Stimulated activated naive CD8-positive, alpha-beta T cell treated with anti-CD3 and anti-CD28 coated beads, Interleukin-15, Interleukin-2, amounts not matched to agents 100 ng/mL and 50 ng/mL, for 24 hours (primary cell): ENCODE measurements around the gene CFAP54.

Experiments
- H3K27ac Mint-ChIP-seq: one replicate; pipeline ENCODE4 v1.8.0; 2021; ENCODE audit warnings: mild to moderate bottlenecking, mixed read lengths
- H3K27me3 Mint-ChIP-seq: one replicate; pipeline ENCODE4 v1.8.0; 2021; ENCODE audit warnings: mixed read lengths
- H3K36me3 Mint-ChIP-seq: one replicate; pipeline ENCODE4 v1.8.0; 2021; ENCODE audit warnings: low read depth, mixed read lengths
- H3K4me1 Mint-ChIP-seq: one replicate; pipeline ENCODE4 v1.8.0; 2021; ENCODE audit warnings: low read depth, mixed read lengths
- H3K4me3 Mint-ChIP-seq: one replicate; pipeline ENCODE4 v1.8.0; 2021; ENCODE audit warnings: mild to moderate bottlenecking, mixed read lengths
- H3K9me3 Mint-ChIP-seq: one replicate; pipeline ENCODE4 v1.8.0; 2021; ENCODE audit warnings: mixed read lengths

The CFAP54 gene

GRCh38 chr12:96897421-96897820 is 408.0 kb downstream of the CFAP54 start:
- Mint-ChIP-seq H3K4me3 (no peak overlapping the region), H3K4me1 (no peaks in the 10 kb centered on the region), H3K36me3 (no peaks in the 10 kb centered on the region), H3K27me3 (peaks cover 8% of the 10 kb centered on the region), H3K27ac (no peak overlapping the region), H3K9me3 (no peaks in the 10 kb centered on the region)

- Mint-ChIP-seq H3K4me3 (no peak overlapping the region), H3K27me3 (peaks cover 5% of the 10 kb centered on the region)
Measured at GRCh38 chr12:96901175-96901574, 411.8 kb downstream of the CFAP54 start.

GRCh38 chr12:96902076-96902475 is 412.7 kb downstream of the CFAP54 start:
- no peaks in the 10 kb centered on the region for H3K36me3 Mint-ChIP-seq
- H3K4me3 Mint-ChIP-seq: no peak overlapping the region
- H3K4me1 Mint-ChIP-seq: peaks cover 10% of the 10 kb centered on the region
- H3K9me3 Mint-ChIP-seq: no peaks in the 10 kb centered on the region
- H3K27ac Mint-ChIP-seq: no peak overlapping the region
- H3K27me3 Mint-ChIP-seq: peaks cover 5% of the 10 kb centered on the region

More at GRCh38 chr12:96901175-96901574, 411.8 kb downstream of the CFAP54 start:
- Mint-ChIP-seq H3K27ac (no peak overlapping the region), H3K4me1 (peaks cover 3% of the 10 kb centered on the region), H3K36me3 (no peaks in the 10 kb centered on the region), H3K9me3 (no peaks in the 10 kb centered on the region)

- peak overlapping the region; percentile 98 for H3K4me3 Mint-ChIP-seq
- peak overlapping the region; percentile 94 for H3K27ac Mint-ChIP-seq
- H3K36me3 Mint-ChIP-seq: peaks cover 18% of the 10 kb centered on the region
- peaks cover 5% of the 10 kb centered on the region for H3K27me3 Mint-ChIP-seq
- H3K9me3 Mint-ChIP-seq: no peaks in the 10 kb centered on the region
- peaks cover 46% of the 10 kb centered on the region for H3K4me1 Mint-ChIP-seq
Measured at GRCh38 chr12:96906498-96906848, 417.1 kb downstream of the CFAP54 start.

GRCh38 chr12:96906849-96907670 is 417.7 kb downstream of the CFAP54 start, which contains the start of gene NEDD1:
TSS of gene NEDD1 (plus strand) at chr12:96907257. CDS start at chr12:96909760, 2,503 bp downstream.
- no peaks in the 10 kb centered on the region for H3K9me3 Mint-ChIP-seq
- H3K27me3 Mint-ChIP-seq: peaks cover 5% of the 10 kb centered on the region
- H3K4me1 Mint-ChIP-seq: peaks cover 49% of the 10 kb centered on the region
- H3K27ac Mint-ChIP-seq: peak within 1 kb of the TSS; percentile 98
- H3K4me3 Mint-ChIP-seq: peak within 1 kb of the TSS; percentile 98
- peaks cover 18% of the 10 kb centered on the region for H3K36me3 Mint-ChIP-seq

- no peaks in the 10 kb centered on the region for H3K9me3 Mint-ChIP-seq
- H3K4me3 Mint-ChIP-seq: peak overlapping the region; percentile 98
- peaks cover 52% of the 10 kb centered on the region for H3K4me1 Mint-ChIP-seq
- peak overlapping the region; percentile 98 for H3K27ac Mint-ChIP-seq
- H3K27me3 Mint-ChIP-seq: peaks cover 5% of the 10 kb centered on the region
- H3K36me3 Mint-ChIP-seq: peaks cover 22% of the 10 kb centered on the region
Measured at GRCh38 chr12:96907671-96908422, 418.5 kb downstream of the CFAP54 start.

GRCh38 chr12:96908423-96908675 is 419.0 kb downstream of the CFAP54 start:
- H3K4me3 Mint-ChIP-seq: peak overlapping the region; percentile 98
- H3K4me1 Mint-ChIP-seq: peaks cover 52% of the 10 kb centered on the region
- no peaks in the 10 kb centered on the region for H3K9me3 Mint-ChIP-seq
- peak overlapping the region; percentile 98 for H3K27ac Mint-ChIP-seq
- H3K36me3 Mint-ChIP-seq: peaks cover 27% of the 10 kb centered on the region
- peaks cover 5% of the 10 kb centered on the region for H3K27me3 Mint-ChIP-seq

- Mint-ChIP-seq H3K27ac (no peak overlapping the region), H3K27me3 (no peaks in the 10 kb centered on the region), H3K4me3 (no peak overlapping the region), H3K4me1 (peaks cover 53% of the 10 kb centered on the region), H3K36me3 (peaks cover 56% of the 10 kb centered on the region), H3K9me3 (peaks cover 7% of the 10 kb centered on the region)
Measured at GRCh38 chr12:96912261-96912660, 422.9 kb downstream of the CFAP54 start.

- Mint-ChIP-seq H3K36me3 (peaks cover 56% of the 10 kb centered on the region), H3K27ac (no peak overlapping the region), H3K4me1 (peaks cover 53% of the 10 kb centered on the region), H3K4me3 (no peak overlapping the region), H3K9me3 (peaks cover 7% of the 10 kb centered on the region), H3K27me3 (no peaks in the 10 kb centered on the region)
Measured at GRCh38 chr12:96912943-96913342, 423.6 kb downstream of the CFAP54 start.

GRCh38 chr12:96919510-96920210 is 430.3 kb downstream of the CFAP54 start:
- no peak overlapping the region for H3K27ac Mint-ChIP-seq
- H3K27me3 Mint-ChIP-seq: no peaks in the 10 kb centered on the region
- peaks cover 82% of the 10 kb centered on the region for H3K36me3 Mint-ChIP-seq
- no peak overlapping the region for H3K4me3 Mint-ChIP-seq
- peaks cover 14% of the 10 kb centered on the region for H3K4me1 Mint-ChIP-seq
- H3K9me3 Mint-ChIP-seq: peaks cover 7% of the 10 kb centered on the region
